NK-92 (cell line): Measurements from ENCODE around the gene SFT2D1.

Experiments used
- DNase-seq: peaks from one replicate; lab custom pipeline; 2025; ENCODE audit not compliant: unreplicated experiment; lab: John Stamatoyannopoulos, UW

Gene SFT2D1

GRCh38 chr6:166335378-166336302 is 6.7 kb downstream of the SFT2D1 start:
- no peak for DNase-seq

GRCh38 chr6:166334878-166335277 is 7.5 kb downstream of the SFT2D1 start:
- no peak for DNase-seq

GRCh38 chr6:166333172-166333995 is 9.0 kb downstream of the SFT2D1 start:
- no peak for DNase-seq

- DNase-seq = no peak
Observed at GRCh38 chr6:166331503-166332415, 10.6 kb downstream of the SFT2D1 start.

- DNase-seq = no peak
Observed at GRCh38 chr6:166330612-166331011, 11.7 kb downstream of the SFT2D1 start.

GRCh38 chr6:166325383-166326042 is 16.8 kb downstream of the SFT2D1 start:
- DNase-seq = no peak

- no peak for DNase-seq
Observed at GRCh38 chr6:166323395-166323794, 18.9 kb downstream of the SFT2D1 start.

GRCh38 chr6:166318649-166319600 is 23.4 kb downstream of the SFT2D1 start:
- DNase-seq = no peak

GRCh38 chr6:166318227-166318626 is 24.1 kb downstream of the SFT2D1 start:
- DNase-seq = no peak

GRCh38 chr6:166317261-166318212 is 24.8 kb downstream of the SFT2D1 start:
- no peak for DNase-seq

- no peak for DNase-seq
Observed at GRCh38 chr6:166315436-166315835, 26.9 kb downstream of the SFT2D1 start.

- DNase-seq = no peak
Observed at GRCh38 chr6:166314454-166314853, 27.9 kb downstream of the SFT2D1 start.

- no peak for DNase-seq
Observed at GRCh38 chr6:166313255-166314070, 28.9 kb downstream of the SFT2D1 start.

- no peak for DNase-seq
Observed at GRCh38 chr6:166312832-166313231, 29.5 kb downstream of the SFT2D1 start.

GRCh38 chr6:166310634-166311033 is 31.7 kb downstream of the SFT2D1 start:
- no peak for DNase-seq

GRCh38 chr6:166309977-166310376 is 32.4 kb downstream of the SFT2D1 start:
- DNase-seq = no peak
